Stimulated activated CD4-positive, alpha-beta T cell treated with anti-CD3 and anti-CD28 coated beads, TNF-alpha, amount 100 ng/mL, for 4 hours (primary cell): ENCODE data around the gene CLASRP.
"Not testable (repeated sequence)": the region's sequence is repeated elsewhere in the genome, so short reads cannot be mapped to it uniquely, and the experiment has no call there.

Experiments used
- DNase-seq, 3 experiments: peaks; one replicate each; pipeline ENCODE4 v3.0.0-alpha.2; 2020; ENCODE audit warnings: low read depth in 3 of 3

CLASRP gene, protein sequence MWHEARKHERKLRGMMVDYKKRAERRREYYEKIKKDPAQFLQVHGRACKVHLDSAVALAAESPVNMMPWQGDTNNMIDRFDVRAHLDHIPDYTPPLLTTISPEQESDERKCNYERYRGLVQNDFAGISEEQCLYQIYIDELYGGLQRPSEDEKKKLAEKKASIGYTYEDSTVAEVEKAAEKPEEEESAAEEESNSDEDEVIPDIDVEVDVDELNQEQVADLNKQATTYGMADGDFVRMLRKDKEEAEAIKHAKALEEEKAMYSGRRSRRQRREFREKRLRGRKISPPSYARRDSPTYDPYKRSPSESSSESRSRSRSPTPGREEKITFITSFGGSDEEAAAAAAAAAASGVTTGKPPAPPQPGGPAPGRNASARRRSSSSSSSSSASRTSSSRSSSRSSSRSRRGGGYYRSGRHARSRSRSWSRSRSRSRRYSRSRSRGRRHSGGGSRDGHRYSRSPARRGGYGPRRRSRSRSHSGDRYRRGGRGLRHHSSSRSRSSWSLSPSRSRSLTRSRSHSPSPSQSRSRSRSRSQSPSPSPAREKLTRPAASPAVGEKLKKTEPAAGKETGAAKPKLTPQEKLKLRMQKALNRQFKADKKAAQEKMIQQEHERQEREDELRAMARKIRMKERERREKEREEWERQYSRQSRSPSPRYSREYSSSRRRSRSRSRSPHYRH

GRCh38 chr19:45038931-45039893 is at the start of gene CLASRP:
TSS of gene CLASRP (plus strand) at chr19:45039045. CDS start at chr19:45040213, 1,168 bp downstream.
- DNase-seq = peak; percentile 74 to 80 (median 77)

- DNase-seq = no peak
Observed at GRCh38 chr19:44990459-44990858, 48.4 kb upstream of the CLASRP start.

- DNase-seq = no peak
Observed at GRCh38 chr19:44990966-44991365, 47.9 kb upstream of the CLASRP start.

- DNase-seq = no peak
Observed at GRCh38 chr19:44992336-44993163, 46.3 kb upstream of the CLASRP start.

DNA sequence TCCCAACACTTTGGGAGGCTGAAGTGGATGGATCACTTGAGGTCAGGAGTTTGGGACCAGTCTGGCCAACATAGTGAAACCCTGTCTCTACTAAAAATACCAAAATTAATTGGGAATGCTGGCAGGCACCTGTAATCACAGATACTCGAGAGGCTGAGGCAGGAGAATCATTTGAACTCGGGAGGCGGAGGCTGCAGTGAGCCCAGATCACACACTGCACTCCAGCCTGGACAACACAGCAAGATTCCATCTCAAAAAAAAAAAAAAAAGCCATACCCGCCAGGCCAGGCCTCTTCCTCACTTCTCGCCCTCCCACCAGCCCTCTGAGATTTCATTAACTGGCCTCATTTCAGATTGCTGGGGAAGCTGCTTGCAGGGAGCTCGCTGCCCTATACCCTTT is 45.3 kb upstream of the CLASRP start:
- no peak for DNase-seq

DNA sequence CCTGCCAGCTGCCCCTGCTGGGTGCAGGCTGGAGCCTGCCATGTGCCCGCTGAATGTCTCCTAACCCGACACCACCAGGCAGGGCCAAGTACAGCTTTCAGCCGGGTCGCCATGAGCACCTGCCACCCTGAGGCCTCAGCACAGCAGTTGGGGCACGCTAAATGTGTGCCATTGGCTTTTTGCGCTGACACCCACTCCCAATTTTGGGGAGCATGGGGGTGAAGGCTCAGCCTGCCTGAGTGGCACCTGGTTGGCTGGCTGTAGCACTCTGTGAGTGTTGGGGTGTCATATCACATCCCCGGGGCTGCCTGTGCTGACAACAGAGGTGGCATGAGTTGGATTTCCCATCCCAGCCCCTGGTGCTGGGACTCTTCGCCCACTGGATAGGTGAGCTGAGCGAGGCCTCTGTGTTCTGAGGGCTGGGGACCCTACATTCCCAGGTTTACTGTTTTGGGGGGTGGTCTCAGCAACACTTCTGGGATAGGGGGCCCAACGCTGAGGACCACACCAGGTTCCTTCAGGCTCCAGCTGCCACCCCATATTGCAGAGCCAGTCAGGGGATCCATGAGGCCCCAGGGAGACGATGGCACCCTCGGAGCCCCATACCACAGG is 44.8 kb upstream of the CLASRP start:
- no peak for DNase-seq

DNA sequence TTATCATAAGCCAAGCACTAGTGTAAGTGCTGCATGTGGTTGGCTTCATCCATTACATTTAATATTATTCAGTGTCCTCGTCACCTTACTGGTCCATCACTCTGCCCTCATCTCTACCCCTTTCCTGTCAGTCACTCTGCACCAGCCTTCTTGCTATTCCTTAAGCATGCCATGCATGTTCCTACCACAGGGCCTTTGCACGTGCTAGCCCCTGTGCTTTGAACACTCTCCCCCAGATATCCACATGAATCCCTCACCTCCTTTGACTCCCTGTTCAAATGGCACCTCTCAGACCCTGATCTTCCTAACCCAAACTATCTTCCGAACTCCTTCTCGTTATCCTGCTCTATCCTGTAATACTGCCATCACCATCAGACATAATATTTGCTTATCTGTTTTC is 40.8 kb upstream of the CLASRP start:
- no peak for DNase-seq

DNA sequence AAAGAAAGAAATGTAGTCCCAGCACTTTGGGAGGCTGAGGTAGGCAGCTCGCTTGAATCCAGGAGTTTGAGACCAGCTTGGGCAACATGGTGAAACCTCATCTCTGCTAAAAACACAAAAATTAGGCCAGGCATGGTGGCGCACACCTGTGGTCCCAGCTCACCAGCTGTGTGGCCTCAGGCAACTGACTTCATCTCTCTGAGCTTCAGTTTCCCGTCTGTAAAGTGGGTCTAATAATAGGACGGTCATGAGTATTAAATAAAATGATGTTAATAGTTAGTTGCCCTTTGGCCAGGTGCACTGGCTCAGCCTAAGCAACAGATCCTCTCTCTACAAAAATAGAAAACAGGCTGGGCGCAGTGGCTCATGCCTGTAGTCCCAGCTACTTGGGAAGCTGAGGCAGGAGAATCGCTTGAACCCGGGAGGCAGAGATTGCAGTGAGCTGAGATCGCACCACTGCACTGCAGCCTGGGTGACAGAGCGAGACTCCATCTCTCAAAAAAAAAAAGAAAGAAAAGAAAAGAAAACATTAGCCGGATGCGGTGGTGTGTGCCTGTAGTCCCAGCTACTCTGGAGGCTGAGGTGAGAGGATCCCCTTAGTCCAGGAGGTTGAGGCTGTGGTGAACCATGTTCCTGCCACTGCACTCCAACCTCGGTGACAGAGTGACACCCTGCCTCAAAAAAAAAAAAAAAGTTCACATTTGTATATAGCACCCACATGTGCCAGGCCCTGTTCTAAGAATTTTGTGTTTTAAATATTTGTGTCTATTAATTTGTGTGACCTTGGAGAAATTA is 39.5 kb upstream of the CLASRP start:
- not testable (repeated sequence) for DNase-seq

DNA sequence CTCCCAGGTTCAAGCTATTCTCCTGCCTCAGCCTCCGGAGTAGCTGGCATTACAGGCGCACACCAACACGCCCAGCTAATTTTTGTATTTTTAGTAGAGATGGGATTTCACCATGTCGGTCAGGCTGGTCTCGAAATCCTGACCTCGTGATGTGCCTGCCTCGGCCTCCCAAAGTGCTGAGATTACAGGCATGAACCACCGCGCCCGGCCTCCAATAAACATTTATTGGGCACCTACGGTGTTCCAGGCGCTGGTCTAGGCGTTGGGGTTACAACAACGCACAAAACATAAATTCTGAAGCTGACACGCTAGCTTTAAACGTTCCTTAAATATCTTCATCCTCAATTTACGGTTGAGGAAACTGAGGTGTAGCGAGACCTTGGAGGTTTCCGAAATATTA is 38.2 kb upstream of the CLASRP start:
- DNase-seq = not testable (repeated sequence)

- DNase-seq = peak; percentile 94 to 99 (median 96)
Observed at GRCh38 chr19:45001087-45001739, 37.6 kb upstream of the CLASRP start, which contains the start of gene RELB. TSS of gene RELB (plus strand) at chr19:45001464. CDS start at chr19:45001580, 116 bp downstream.

DNA sequence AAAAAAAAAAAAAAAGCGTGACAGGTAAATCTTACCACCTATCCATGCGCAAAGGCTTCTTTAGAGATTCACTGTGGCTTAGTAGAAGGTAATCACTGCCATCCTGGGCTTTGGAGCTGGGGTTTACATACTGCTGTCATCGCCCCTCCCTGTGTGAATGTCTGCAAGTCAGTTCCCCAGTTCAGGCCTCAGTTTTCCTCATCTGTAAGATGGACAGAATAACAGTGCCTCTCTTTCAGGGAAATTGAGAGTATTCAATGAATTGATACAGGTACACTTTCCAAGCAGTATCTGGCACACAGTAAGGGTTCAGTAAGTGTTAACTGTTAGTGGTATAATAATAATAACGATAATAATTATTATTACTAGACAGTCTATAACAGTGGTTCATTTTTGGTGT is 35.4 kb upstream of the CLASRP start:
- DNase-seq = no peak

GRCh38 chr19:45005787-45006186 is 33.1 kb upstream of the CLASRP start:
- DNase-seq = no peak

DNA sequence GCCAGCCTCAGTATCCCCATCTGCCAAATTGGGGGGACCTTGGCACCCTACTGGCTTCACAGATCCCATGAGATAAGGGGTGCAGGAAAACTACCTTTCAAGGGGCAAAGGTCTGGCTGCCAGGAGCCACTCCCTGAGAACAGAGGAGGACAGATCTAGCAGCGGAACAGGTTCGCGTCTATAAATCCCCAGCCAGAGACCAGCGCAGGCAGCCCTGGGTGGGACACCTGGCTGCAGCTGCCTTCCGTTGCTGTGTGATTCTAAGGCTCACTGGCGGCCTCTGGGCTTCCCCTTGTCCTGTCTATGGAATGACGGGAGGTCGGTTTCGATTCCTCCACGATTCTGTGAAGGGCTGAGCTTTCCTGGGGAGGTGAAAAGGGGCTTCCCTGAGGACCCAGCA is 30.3 kb upstream of the CLASRP start:
- no peak for DNase-seq

DNA sequence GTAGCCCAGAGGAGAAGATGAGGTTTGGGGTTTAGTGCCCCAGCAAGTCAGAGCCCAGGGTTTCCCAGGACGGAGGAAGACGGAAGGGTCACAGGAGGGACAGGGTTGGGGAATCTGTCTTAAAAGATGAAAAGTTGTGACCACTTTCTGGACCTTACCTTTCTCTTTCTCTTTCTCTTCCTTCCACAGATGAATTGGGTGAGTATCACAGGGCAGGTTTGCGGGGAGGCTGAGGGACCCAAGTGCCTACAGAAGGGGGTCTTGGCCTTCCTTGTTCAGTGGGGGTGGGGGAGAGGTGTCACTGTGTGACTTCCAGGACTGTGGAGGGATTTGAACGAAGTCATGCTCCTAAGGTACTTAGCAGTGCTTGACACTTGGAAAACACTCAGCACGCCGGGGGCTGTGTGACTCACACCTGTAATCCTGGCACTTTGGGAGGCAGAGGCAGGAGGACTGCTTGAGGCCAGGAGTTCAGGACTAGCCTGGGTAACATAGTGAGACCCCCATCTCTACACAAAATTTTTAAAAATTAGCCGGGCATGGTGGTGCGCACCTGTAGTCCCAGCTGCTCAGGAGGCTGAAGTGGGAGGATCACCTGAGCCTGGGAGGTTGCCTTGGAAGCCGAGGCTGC is 29.1 kb upstream of the CLASRP start:
- DNase-seq = no peak

DNA sequence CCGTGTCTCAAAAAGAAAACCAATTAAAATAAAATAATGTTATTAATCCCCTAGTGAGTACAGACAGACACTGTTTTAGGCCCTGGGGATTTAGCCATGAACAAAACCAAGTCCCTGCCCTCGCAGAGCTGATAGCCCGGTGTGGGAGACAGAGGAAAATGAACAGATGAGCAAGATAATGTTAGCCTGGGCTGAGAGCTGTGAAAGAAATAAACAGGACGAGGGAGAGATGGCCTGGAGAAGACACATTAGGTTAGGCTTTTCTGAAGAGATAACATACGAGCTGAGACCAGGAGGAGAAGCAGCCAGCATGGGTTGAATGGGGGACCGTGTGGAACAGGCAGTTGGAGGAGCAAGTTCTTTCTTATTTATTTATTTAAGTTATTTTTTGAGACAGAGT is 28.5 kb upstream of the CLASRP start:
- no peak for DNase-seq

GRCh38 chr19:45011959-45012358 is 26.9 kb upstream of the CLASRP start:
- no peak for DNase-seq

DNA sequence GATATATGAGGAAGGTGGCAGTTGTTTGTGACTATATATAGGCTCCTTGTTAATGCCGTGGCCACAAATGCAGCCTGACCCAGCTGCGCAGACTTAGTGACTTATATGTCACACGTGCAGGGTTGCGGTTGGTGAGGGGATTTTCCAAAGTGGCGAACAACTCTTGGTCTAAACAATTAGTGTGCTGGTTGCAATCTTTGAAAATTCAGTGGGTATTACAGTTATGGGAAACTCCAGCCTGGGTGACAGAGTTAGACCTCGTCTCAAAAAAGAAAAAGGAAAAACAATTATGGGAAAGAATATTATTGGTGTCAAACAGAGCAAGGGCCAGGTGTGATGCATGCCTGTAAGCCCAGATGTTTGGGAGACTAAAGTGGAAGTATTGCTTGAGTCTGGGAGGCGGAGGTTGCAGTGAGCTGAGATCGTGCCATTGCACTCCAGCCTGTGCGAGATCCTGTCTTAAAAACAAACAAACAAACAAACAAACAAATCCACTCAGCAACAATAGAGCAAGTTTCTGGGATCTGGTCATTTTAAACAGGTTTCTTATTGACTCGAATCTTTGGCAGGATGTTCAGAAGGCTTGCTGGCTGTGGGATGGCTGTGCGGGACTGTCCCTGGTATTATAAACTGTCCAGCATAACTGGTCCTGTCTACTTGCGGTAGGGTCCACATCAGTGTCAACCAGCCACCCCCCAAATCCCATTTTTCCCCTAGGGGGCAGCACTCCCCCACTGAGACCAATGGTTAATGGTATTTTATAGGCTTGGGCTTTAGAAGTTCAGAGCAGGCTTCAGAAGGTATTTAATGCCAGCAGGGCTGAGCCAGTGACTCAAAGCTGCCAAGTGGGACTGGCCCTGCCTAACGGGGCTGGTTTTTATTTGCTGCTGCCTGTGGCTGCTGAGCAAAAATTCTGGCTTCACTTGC is 22.2 kb upstream of the CLASRP start:
- DNase-seq = peak in 2 of 3 experiments; percentile 30 to 52

GRCh38 chr19:45019187-45019586 is 19.7 kb upstream of the CLASRP start:
- DNase-seq = no peak
